GM23338 (cell line): ENCODE results near the gene TBX10. TPM values are rescaled to one million over a fixed set of nuclear protein-coding genes. Genes with fewer than 3 reads are reported as not detected.

ENCODE experiments used
- ATAC-seq: fragments of 200-7000 bp; cut with Tn5 transposase; 3 replicates; pipeline ENCODE4 v1.9.1; 2020
- DNase-seq: peaks from one replicate; pipeline ENCODE4 v3.0.0-alpha.2; 2015; ENCODE audit warnings: low spot score
- H2AFZ ChIP-seq: fragments of 200-600 bp; sonication (generic); 2 replicates; pipeline ENCODE4 v1.8.0; 2016; ENCODE audit warnings: antibody characterized with exemption, mild to moderate bottlenecking, moderate library complexity
- H3F3A ChIP-seq: fragments of 200-600 bp; sonication (generic); replicated peaks from 2 replicates; pipeline ENCODE4 v1.8.0; 2017; ENCODE audit warnings: antibody characterized with exemption, mixed run types, low read depth
- H3K27ac ChIP-seq: fragments of 200-600 bp; sonication (generic); 2 replicates; pipeline ENCODE4 v1.6.1; 2016; ENCODE audit warnings: low read depth
- H3K27me3 ChIP-seq: fragments of 200-600 bp; sonication (generic); 2 replicates; pipeline ENCODE4 v1.8.0; 2016; ENCODE audit warnings: mild to moderate bottlenecking, mixed run types, moderate library complexity; ENCODE audit not compliant: insufficient read depth
- H3K36me3 ChIP-seq: fragments of 200-600 bp; sonication (generic); 2 replicates; pipeline ENCODE4 v1.8.0; 2016; ENCODE audit warnings: mild to moderate bottlenecking; ENCODE audit not compliant: insufficient read depth
- H3K4me1 ChIP-seq: fragments of 200-600 bp; sonication (generic); 2 replicates; pipeline ENCODE4 v1.8.0; 2016; ENCODE audit warnings: mild to moderate bottlenecking, moderate library complexity; ENCODE audit not compliant: insufficient read depth
- H3K4me2 ChIP-seq: fragments of 200-600 bp; sonication (generic); 2 replicates; pipeline ENCODE4 v1.7.1; 2017; ENCODE audit warnings: mixed run types
- H3K4me3 ChIP-seq: fragments of 200-600 bp; sonication (generic); 2 replicates; pipeline ENCODE4 v1.6.1; 2016; ENCODE audit warnings: mixed run types
- H3K79me2 ChIP-seq: fragments of 200-600 bp; sonication (generic); replicated peaks from 2 replicates; pipeline ENCODE4 v1.8.0; 2017; ENCODE audit warnings: mild to moderate bottlenecking; ENCODE audit not compliant: insufficient read depth
- H3K9me2 ChIP-seq: fragments of 200-600 bp; sonication (generic); 2 replicates; pipeline ENCODE4 v1.8.0; 2017; ENCODE audit not compliant: insufficient read depth
- H4K20me1 ChIP-seq: fragments of 200-600 bp; sonication (generic); replicated peaks from 2 replicates; pipeline ENCODE4 v1.8.0; 2017; ENCODE audit warnings: mild to moderate bottlenecking; ENCODE audit not compliant: insufficient read depth
- H3K27ac Mint-ChIP-seq: 2 replicates; pipeline ENCODE4 v1.8.0; 2020; ENCODE audit warnings: inconsistent platforms, mild to moderate bottlenecking, moderate library complexity, mixed read lengths
- H3K27me3 Mint-ChIP-seq: 3 replicates; pipeline ENCODE4 v1.8.0; 2022; ENCODE audit warnings: low read depth, mild to moderate bottlenecking, moderate library complexity, mixed read lengths, inconsistent platforms; ENCODE audit not compliant: insufficient read depth, poor library complexity
- H3K36me3 Mint-ChIP-seq: 3 replicates; pipeline ENCODE4 v1.8.0; 2021; ENCODE audit warnings: low read depth, mild to moderate bottlenecking, inconsistent platforms, moderate library complexity, mixed read lengths
- H3K4me1 Mint-ChIP-seq: 3 replicates; pipeline ENCODE4 v1.8.0; 2020; ENCODE audit warnings: mild to moderate bottlenecking, inconsistent platforms, mixed read lengths
- H3K4me3 Mint-ChIP-seq: 3 replicates; pipeline ENCODE4 v1.8.0; 2021; ENCODE audit warnings: moderate library complexity, mild to moderate bottlenecking, inconsistent platforms, mixed read lengths
- H3K9me3 Mint-ChIP-seq: 3 replicates; pipeline ENCODE4 v1.8.0; 2020; ENCODE audit warnings: moderate library complexity, mild to moderate bottlenecking, inconsistent platforms, mixed read lengths
- EZH2 ChIP-seq: fragments of 200-600 bp; sonication (generic); IDR thresholded peaks from one replicate; pipeline ENCODE4 v1.8.0; 2017; ENCODE audit warnings: antibody characterized with exemption, mild to moderate bottlenecking, low read depth; ENCODE audit not compliant: unreplicated experiment
- EZH2phosphoT487 ChIP-seq: fragments of 200-600 bp; sonication (generic); IDR thresholded peaks from one replicate; pipeline ENCODE4 v1.8.1; 2018; ENCODE audit warnings: antibody characterized with exemption; ENCODE audit not compliant: unreplicated experiment
- JUNB ChIP-seq: IDR thresholded peaks from one replicate; pipeline ENCODE4 v1.6.1; 2016; ENCODE audit warnings: antibody characterized with exemption; ENCODE audit not compliant: unreplicated experiment
- NANOG ChIP-seq: IDR thresholded peaks from 2 replicates; pipeline ENCODE4 v1.6.1; 2016; ENCODE audit warnings: antibody characterized with exemption, borderline replicate concordance
- POLR2AphosphoS5 ChIP-seq: IDR thresholded peaks from 2 replicates; pipeline ENCODE4 v1.6.1; 2016; ENCODE audit warnings: antibody characterized with exemption, low read depth
- STAT1 ChIP-seq: IDR thresholded peaks from one replicate; pipeline ENCODE4 v1.6.1; 2016; ENCODE audit warnings: antibody characterized with exemption; ENCODE audit not compliant: unreplicated experiment
- ZNF114 ChIP-seq: fragments of 250-450 bp; sonication (Bioruptor Pico); IDR thresholded peaks from 2 replicates; pipeline ENCODE4 v1.5.0; 2020; ENCODE audit warnings: mild to moderate bottlenecking, moderate library complexity
- ZNF331 ChIP-seq: fragments of 250-450 bp; sonication (Bioruptor Pico); IDR thresholded peaks from 2 replicates; pipeline ENCODE4 v1.5.0; 2020; ENCODE audit warnings: low read depth, mild to moderate bottlenecking, moderate library complexity
- polyA plus RNA-seq: library from polyadenylated mRNA; unstranded; fragments of >200 nt; fragmentation: Nextera tagmentation; extraction: Ambion mirVana; gene quantifications from 2 replicates; pipeline ENCODE4 v1.2.1, GENCODE V29; 2016
- total RNA-seq: library from RNA; depleted of rRNA; stranded (reverse); fragments of >200 nt; shearing (Covaris generic); gene quantifications from 2 replicates; pipeline ENCODE4 v1.2.3, GENCODE V29; 2014
- TF ChIP-seq, protein P1 (sequence below): IDR thresholded peaks from one replicate; pipeline ENCODE4 v1.6.1; 2018; ENCODE audit warnings: antibody characterized with exemption; ENCODE audit not compliant: unreplicated experiment
- TF ChIP-seq, protein P2 (sequence below): IDR thresholded peaks from 2 replicates; pipeline ENCODE4 v1.6.1; 2016; ENCODE audit warnings: antibody characterized with exemption
- TF ChIP-seq, protein P3 (sequence below), 2 experiments: fragments of 200-600 bp in 1 of 2; sonication (generic) in 1 of 2; conservative IDR thresholded peaks; 2 replicates each; pipeline versions ENCODE4 v1.5.1 to v1.6.1; 2016 to 2017; ENCODE audit warnings: antibody characterized with exemption in 2 of 2, low read depth in 2 of 2, mild to moderate bottlenecking in 2 of 2, moderate library complexity in 1 of 2

The TBX10 gene
- total and polyA plus RNA-seq, 2 experiments from 2014 or later: 0.10 TPM; not detected in 1

DNA sequence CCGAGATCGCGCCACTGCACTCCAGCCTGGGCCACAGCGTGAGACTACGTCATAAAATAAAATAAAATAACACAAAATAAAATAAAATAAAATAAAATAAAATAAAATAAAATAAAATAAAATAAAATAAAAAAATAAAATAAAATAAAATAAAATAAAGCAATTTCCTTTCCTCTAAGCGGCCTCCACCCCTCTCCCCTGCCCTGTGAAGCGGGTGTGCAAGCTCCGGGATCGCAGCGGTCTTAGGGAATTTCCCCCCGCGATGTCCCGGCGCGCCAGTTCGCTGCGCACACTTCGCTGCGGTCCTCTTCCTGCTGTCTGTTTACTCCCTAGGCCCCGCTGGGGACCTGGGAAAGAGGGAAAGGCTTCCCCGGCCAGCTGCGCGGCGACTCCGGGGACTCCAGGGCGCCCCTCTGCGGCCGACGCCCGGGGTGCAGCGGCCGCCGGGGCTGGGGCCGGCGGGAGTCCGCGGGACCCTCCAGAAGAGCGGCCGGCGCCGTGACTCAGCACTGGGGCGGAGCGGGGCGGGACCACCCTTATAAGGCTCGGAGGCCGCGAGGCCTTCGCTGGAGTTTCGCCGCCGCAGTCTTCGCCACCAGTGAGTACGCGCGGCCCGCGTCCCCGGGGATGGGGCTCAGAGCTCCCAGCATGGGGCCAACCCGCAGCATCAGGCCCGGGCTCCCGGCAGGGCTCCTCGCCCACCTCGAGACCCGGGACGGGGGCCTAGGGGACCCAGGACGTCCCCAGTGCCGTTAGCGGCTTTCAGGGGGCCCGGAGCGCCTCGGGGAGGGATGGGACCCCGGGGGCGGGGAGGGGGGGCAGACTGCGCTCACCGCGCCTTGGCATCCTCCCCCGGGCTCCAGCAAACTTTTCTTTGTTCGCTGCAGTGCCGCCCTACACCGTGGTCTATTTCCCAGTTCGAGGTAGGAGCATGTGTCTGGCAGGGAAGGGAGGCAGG is 56.0 kb downstream of the TBX10 start, which contains the start of gene GSTP1 (continued):
- TF ChIP-seq, protein P1, sequence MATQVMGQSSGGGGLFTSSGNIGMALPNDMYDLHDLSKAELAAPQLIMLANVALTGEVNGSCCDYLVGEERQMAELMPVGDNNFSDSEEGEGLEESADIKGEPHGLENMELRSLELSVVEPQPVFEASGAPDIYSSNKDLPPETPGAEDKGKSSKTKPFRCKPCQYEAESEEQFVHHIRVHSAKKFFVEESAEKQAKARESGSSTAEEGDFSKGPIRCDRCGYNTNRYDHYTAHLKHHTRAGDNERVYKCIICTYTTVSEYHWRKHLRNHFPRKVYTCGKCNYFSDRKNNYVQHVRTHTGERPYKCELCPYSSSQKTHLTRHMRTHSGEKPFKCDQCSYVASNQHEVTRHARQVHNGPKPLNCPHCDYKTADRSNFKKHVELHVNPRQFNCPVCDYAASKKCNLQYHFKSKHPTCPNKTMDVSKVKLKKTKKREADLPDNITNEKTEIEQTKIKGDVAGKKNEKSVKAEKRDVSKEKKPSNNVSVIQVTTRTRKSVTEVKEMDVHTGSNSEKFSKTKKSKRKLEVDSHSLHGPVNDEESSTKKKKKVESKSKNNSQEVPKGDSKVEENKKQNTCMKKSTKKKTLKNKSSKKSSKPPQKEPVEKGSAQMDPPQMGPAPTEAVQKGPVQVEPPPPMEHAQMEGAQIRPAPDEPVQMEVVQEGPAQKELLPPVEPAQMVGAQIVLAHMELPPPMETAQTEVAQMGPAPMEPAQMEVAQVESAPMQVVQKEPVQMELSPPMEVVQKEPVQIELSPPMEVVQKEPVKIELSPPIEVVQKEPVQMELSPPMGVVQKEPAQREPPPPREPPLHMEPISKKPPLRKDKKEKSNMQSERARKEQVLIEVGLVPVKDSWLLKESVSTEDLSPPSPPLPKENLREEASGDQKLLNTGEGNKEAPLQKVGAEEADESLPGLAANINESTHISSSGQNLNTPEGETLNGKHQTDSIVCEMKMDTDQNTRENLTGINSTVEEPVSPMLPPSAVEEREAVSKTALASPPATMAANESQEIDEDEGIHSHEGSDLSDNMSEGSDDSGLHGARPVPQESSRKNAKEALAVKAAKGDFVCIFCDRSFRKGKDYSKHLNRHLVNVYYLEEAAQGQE: no peak
- TF ChIP-seq POLR2AphosphoS5 (peak; percentile 97), EZH2 (no peak), NANOG (no peak), ZNF331 (no peak), ZNF114 (CRISPR knock-in tag) (no peak), STAT1 (no peak), JUNB (no peak)
- TF ChIP-seq, protein P2, sequence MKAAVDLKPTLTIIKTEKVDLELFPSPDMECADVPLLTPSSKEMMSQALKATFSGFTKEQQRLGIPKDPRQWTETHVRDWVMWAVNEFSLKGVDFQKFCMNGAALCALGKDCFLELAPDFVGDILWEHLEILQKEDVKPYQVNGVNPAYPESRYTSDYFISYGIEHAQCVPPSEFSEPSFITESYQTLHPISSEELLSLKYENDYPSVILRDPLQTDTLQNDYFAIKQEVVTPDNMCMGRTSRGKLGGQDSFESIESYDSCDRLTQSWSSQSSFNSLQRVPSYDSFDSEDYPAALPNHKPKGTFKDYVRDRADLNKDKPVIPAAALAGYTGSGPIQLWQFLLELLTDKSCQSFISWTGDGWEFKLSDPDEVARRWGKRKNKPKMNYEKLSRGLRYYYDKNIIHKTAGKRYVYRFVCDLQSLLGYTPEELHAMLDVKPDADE: no peak

DNA sequence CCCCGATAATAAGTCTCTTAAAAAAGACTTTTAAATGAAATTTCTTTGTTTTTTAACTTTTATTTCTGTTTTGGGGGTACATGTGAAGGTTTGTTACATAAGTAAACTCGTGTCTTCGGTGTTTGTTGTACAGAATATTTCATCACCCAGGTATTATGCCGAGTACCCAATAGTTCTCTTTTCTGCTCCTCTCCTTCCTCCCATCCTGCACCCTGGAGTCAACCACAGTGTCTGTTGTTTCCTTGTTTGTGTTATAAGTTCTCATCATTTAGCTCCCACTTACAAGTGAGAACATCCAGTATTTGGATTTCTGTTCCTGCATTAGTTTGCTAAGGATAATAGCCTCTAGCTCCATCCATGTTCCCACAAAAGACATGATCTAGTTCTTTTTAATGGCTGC is 57.6 kb downstream of the TBX10 start:
- DNase-seq: no peak
- peaks cover 13% of the 10 kb centered on the region; the same call in 1 of the 2 replicates for H4K20me1 ChIP-seq
- peak overlapping the region; percentile 2; the same call in 1 of the 2 replicates for H3K27ac Mint-ChIP-seq
- peak overlapping the region; percentile 69 for H3K4me2 ChIP-seq
- no peak overlapping the region for H3K27ac ChIP-seq
- peaks cover 30% of the 10 kb centered on the region for H3K27me3 Mint-ChIP-seq
- H3K9me2 ChIP-seq: no peaks in the 10 kb centered on the region
- peaks cover 29% of the 10 kb centered on the region for H3K36me3 Mint-ChIP-seq
- ATAC-seq: no peak
- H3K36me3 ChIP-seq: peaks cover 11% of the 10 kb centered on the region; the same call in 1 of the 2 replicates
- H3K9me3 Mint-ChIP-seq: peaks cover 2% of the 10 kb centered on the region; the same call in 2 of the 3 replicates
- H3K79me2 ChIP-seq: peaks cover 27% of the 10 kb centered on the region
- no peaks in the 10 kb centered on the region for H3K27me3 ChIP-seq
- peaks cover 15% of the 10 kb centered on the region for H3F3A ChIP-seq
- H3K4me1 Mint-ChIP-seq: peaks cover 58% of the 10 kb centered on the region
- H2AFZ ChIP-seq: no peak overlapping the region
- H3K4me3 Mint-ChIP-seq: peak overlapping the region; percentile 96
- H3K4me1 ChIP-seq: peaks cover 39% of the 10 kb centered on the region
- peak overlapping the region; percentile 17 for H3K4me3 ChIP-seq
- no peak for TF ChIP-seq EZH2phosphoT487
- TF ChIP-seq EZH2: no peak
- no peak for TF ChIP-seq STAT1
- TF ChIP-seq, protein P1: no peak
- TF ChIP-seq ZNF331: no peak
- TF ChIP-seq, protein P2: no peak
- TF ChIP-seq, protein P3, sequence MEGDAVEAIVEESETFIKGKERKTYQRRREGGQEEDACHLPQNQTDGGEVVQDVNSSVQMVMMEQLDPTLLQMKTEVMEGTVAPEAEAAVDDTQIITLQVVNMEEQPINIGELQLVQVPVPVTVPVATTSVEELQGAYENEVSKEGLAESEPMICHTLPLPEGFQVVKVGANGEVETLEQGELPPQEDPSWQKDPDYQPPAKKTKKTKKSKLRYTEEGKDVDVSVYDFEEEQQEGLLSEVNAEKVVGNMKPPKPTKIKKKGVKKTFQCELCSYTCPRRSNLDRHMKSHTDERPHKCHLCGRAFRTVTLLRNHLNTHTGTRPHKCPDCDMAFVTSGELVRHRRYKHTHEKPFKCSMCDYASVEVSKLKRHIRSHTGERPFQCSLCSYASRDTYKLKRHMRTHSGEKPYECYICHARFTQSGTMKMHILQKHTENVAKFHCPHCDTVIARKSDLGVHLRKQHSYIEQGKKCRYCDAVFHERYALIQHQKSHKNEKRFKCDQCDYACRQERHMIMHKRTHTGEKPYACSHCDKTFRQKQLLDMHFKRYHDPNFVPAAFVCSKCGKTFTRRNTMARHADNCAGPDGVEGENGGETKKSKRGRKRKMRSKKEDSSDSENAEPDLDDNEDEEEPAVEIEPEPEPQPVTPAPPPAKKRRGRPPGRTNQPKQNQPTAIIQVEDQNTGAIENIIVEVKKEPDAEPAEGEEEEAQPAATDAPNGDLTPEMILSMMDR (conservative IDR thresholded peaks at IDR 0.05; ENCODE audit: low read depth in 2 of 2): no peak
- no peak for TF ChIP-seq NANOG
- TF ChIP-seq ZNF114 (CRISPR knock-in tag): no peak
